Measurements from ENCODE around the gene SAP30BP.

SAP30BP gene

DNA sequence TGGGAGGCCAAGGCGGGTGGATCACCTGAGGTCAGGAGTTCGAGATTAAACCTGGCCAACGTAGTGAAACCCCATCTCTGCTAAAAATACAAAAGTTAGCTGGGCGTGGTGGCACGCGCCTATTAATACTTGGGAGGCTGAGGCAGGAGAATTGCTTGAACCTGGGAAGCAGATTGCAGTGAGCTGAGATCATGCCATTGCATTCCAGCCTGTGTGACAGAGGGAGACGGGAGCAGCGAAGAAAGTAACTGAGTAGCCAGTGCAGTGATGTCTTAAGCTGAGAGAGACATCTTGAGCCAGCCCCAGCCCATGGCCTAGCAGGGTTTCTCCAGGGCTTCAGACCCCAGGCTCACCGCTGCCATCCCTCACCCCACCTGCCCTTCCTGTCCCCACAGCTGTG lies 43.8 kb upstream of the SAP30BP start:
- H3K4me3 ChIP-seq (replicated peaks in 1 of 2; ENCODE audit: low read depth in 2 of 2, low read length in 2 of 2), result no peak overlapping the region
- TF ChIP-seq, protein P1, sequence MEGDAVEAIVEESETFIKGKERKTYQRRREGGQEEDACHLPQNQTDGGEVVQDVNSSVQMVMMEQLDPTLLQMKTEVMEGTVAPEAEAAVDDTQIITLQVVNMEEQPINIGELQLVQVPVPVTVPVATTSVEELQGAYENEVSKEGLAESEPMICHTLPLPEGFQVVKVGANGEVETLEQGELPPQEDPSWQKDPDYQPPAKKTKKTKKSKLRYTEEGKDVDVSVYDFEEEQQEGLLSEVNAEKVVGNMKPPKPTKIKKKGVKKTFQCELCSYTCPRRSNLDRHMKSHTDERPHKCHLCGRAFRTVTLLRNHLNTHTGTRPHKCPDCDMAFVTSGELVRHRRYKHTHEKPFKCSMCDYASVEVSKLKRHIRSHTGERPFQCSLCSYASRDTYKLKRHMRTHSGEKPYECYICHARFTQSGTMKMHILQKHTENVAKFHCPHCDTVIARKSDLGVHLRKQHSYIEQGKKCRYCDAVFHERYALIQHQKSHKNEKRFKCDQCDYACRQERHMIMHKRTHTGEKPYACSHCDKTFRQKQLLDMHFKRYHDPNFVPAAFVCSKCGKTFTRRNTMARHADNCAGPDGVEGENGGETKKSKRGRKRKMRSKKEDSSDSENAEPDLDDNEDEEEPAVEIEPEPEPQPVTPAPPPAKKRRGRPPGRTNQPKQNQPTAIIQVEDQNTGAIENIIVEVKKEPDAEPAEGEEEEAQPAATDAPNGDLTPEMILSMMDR (IDR thresholded peaks at IDR 0.05; ENCODE audit: low read depth, low read length), result no peak
- DNase-seq (ENCODE audit: low read depth in 2 of 2), result no peak

DNA sequence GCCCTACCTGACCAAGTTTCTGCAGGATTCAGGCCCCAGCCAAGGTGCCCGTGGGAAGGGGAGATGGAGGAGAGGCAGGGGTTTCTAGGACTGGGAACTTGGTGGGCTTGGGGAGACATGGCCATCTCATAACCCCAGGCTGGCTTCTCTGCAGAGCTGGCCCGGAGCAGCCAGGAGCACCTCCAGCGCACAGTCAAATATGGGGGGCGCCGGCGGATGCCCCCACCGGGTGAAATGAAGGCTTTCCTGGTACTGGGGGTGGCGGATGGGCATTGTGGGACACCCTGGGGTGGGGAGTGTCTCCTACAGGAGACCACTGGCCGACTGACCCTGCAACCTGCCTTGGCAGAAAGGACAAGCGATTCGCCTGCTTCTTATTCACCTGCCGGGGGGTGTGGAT lies 43.1 kb upstream of the SAP30BP start:
- TF ChIP-seq, protein P1 (IDR thresholded peaks at IDR 0.05; ENCODE audit: low read depth, low read length), result no peak
- no peak overlapping the region for H3K4me3 ChIP-seq (replicated peaks in 1 of 2; ENCODE audit: low read depth in 2 of 2, low read length in 2 of 2)
- no peak for DNase-seq (ENCODE audit: low read depth in 2 of 2)

DNA sequence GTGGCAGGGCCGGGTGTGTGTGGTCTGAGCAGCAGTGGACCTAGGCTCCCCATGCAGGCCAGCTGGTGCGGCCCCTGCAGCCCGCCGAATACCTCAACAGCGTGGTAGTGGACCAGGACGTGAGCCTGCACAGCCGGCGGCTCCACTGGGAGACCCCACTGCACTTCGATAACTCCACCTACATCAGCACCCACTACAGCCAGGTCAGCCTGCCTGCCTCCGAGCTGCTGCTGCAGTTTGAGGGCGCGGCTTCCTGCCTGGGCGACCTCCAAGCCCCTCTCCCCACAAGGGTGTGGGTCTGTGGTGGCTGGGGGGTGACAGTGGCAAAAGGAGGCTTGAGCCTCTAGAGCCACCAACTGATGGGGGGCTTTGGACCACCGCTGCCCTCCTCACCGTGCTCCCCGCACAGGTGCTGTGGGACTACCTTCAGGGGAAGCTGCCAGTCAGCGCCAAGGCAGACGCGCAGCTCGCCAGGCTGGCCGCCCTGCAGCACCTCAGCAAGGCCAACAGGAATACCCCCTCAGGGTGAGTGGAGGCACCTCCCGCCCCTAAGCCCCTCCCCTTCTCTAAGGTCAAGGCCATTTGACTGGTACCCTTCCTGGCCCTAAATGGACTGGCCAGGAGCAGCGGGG lies 42.3 kb upstream of the SAP30BP start:
- TF ChIP-seq, protein P1 (IDR thresholded peaks at IDR 0.05; ENCODE audit: low read depth, low read length), result no peak
- no peak overlapping the region for H3K4me3 ChIP-seq (replicated peaks in 1 of 2; ENCODE audit: low read depth in 2 of 2, low read length in 2 of 2)
- no peak for DNase-seq (ENCODE audit: low read depth in 2 of 2)

DNA sequence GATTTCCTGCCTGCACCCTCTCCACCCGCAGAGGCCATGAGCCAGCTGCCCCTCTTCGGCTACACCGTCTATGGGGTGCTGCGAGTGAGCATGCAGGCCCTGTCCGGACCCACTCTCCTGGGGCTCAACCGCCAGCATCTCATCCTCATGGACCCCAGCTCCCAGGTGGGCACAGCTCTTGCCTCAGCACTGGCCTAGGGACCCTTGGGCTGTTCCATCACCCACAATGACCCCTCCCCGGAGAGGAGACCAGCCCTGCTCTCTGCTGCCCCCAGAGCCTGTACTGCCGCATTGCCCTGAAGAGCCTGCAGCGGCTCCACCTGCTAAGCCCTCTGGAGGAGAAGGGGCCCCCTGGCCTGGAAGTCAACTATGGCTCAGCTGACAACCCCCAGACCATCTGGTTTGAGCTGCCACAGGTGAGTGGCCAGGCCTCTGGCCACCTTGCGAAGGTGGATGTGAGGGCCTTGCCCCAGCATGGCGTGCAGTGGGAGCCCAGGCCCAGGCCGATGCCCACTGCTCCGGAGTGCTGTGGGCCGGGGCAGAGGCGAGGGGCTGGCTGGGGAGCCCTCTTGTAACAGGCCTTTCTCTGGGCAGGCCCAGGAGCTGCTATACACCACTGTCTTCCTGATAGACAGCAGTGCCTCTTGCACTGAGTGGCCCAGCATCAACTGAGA lies 41.2 kb upstream of the SAP30BP start:
- H3K4me3 ChIP-seq (replicated peaks in 1 of 2; ENCODE audit: low read depth in 2 of 2, low read length in 2 of 2), result no peak overlapping the region
- peak; percentile 19 to 23 for DNase-seq (ENCODE audit: low read depth in 2 of 2)
- TF ChIP-seq, protein P1 (IDR thresholded peaks at IDR 0.05; ENCODE audit: low read depth, low read length), result peak; percentile 87

DNA sequence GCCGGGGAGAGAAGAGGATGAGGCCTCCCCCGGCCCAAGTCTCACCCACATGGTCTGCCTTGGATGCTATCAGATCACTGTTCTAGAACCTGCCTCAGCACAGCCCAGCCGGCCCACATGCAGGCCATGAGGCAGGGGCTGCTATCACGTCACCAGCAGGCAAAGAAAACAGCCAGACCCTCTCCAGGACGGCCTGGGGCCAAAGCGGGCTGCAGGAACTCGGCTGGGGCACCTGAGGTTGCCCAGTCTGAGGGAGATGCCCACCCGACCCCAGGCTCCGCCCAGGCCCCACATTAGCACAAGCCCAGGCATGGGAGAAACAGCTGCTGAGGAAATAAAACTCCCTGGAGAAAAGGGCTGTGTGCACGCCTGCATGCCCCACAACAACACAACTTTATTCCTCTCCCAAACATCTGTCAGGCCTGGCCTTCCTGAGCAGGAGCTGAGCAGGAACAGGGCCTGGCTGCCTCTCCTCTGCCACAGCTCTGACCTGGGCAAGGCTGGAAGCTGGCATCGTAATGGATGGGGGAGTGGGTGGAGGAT lies 40.6 kb upstream of the SAP30BP start:
- no peak overlapping the region for H3K4me3 ChIP-seq (replicated peaks in 1 of 2; ENCODE audit: low read depth in 2 of 2, low read length in 2 of 2)
- DNase-seq (ENCODE audit: low read depth in 2 of 2), result no peak
- TF ChIP-seq, protein P1 (IDR thresholded peaks at IDR 0.05; ENCODE audit: low read depth, low read length), result no peak

DNA sequence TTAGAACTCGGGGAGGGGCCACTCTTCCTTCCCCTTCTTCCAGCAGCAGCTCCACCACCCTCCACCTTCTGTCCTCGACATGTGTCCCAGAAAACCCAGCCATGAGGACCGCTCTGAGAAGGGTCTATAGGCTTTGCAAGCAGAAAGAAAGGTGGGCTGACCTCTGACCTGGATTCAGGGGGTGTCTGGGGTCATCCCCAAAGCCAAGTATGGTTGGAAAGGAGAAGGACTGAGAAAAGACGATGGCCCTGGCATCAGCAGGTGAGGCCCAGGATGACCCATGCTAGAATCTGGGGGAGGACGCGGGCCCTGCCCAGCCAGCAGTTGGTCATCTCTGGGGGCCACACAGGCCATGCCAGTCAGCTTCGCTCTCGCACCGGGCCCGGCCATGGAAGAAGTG lies 40.0 kb upstream of the SAP30BP start:
- TF ChIP-seq, protein P1 (IDR thresholded peaks at IDR 0.05; ENCODE audit: low read depth, low read length), result no peak
- DNase-seq (ENCODE audit: low read depth in 2 of 2), result no peak
- no peak overlapping the region for H3K4me3 ChIP-seq (replicated peaks in 1 of 2; ENCODE audit: low read depth in 2 of 2, low read length in 2 of 2)
